ENCODE results near the gene NMNAT2. TPM values are rescaled to one million over a fixed set of nuclear protein-coding genes. Genes with fewer than 3 reads are reported as not detected.

NMNAT2 gene
- total and polyA plus RNA-seq, 2 of the 8 experiments (the other 6 are each of a cell fraction or from before 2014, with no cell fraction given) = 6.5 to 20.9 TPM

DNA sequence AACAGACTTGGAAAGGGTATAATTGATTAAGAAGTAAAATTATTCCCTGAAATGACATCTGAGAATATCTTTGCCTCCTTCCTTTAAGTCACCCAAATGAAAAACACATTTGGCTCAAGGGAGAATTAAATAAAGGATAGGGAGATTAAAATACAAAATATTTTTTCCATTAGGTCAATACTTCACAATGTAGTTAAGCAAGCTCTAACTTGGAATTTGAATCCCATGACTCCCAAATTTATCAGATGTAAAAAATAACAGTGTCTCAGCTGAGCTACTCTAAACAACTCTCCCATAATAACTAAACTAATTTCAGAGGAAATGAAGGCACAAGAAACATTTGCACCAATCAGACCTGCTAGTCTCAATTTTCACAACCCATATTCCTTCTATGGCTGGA lies 6.5 kb upstream of the NMNAT2 start:
- Histone ChIP-seq H3K79me2 (ENCODE audit: control insufficient read depth in 1 of 2, insufficient read depth in 2 of 2, low read length in 2 of 2) (no peaks in the 10 kb centered on the region), H3K56ac (replicated peaks; ENCODE audit: insufficient read length, low read depth, low read length) (no peak overlapping the region), H2BK120ac (replicated peaks; ENCODE audit: low read depth, low read length) (no peak overlapping the region), H2BK15ac (ENCODE audit: low read length) (no peak overlapping the region), H3K4me2 (ENCODE audit: insufficient read depth in 1 of 2, low read depth in 2 of 2, low read length in 2 of 2) (no peak overlapping the region), H4K20me1 (replicated peaks in 1 of 2; ENCODE audit: control insufficient read depth in 1 of 2, insufficient read depth in 2 of 2, low read length in 2 of 2) (no peaks in the 10 kb centered on the region), H3K79me1 (ENCODE audit: low read depth, low read length) (no peaks in the 10 kb centered on the region), H3K14ac (ENCODE audit: insufficient read length) (no peak overlapping the region), H4K8ac (ENCODE audit: extremely low read depth, insufficient read depth, low read length) (no peak overlapping the region), H3K23me2 (ENCODE audit: low read depth, low read length) (no peaks in the 10 kb centered on the region), H2BK20ac (ENCODE audit: low read length) (no peak overlapping the region), H2BK12ac (ENCODE audit: low read depth, low read length) (no peak overlapping the region), H3K36me3 (ENCODE audit: control insufficient read depth in 2 of 4, insufficient read depth in 4 of 4, low read length in 3 of 4) (peaks cover 0 to 3% (median 0%) of the 10 kb centered on the region in 4 experiments; a peak in 1 of 8 replicates), H3K4ac (replicated peaks; ENCODE audit: insufficient read length, low read depth, low read length) (no peak overlapping the region), H4K91ac (replicated peaks; ENCODE audit: insufficient read length, low read length) (no peak overlapping the region), H3K23ac (ENCODE audit: insufficient read length) (no peak overlapping the region), H4K5ac (ENCODE audit: insufficient read length, low read depth, low read length) (no peak overlapping the region), H2AFZ (ENCODE audit: low read length) (no peak overlapping the region), H3K9ac (replicated peaks in 1 of 4; ENCODE audit: extremely low read depth in 1 of 4, low read depth in 3 of 4, low read length in 3 of 4) (no peak overlapping the region), H3K27me3 (replicated peaks in 1 of 4; ENCODE audit: control insufficient read depth in 3 of 4, extremely low read depth in 1 of 4, insufficient read depth in 3 of 4, low read length in 3 of 4) (0 out of 7 replicates have a peak, but pooled peaks cover 0 to 2% (median 0%) of the 10 kb centered on the region in 4 experiments), H3K27ac (ENCODE audit: low read depth, low read length) (no peak overlapping the region), H2AK5ac (ENCODE audit: low read depth, low read length) (no peak overlapping the region), H3K18ac (ENCODE audit: extremely low read depth, low read length) (no peak overlapping the region), H3K4me1 (replicated peaks in 1 of 4; ENCODE audit: control insufficient read depth in 3 of 4, insufficient read depth in 4 of 4, low read length in 3 of 4) (peaks cover 0 to 2% (median 0%) of the 10 kb centered on the region in 4 experiments; a peak in 1 of 7 replicates), H2BK5ac (ENCODE audit: low read depth, low read length) (no peak overlapping the region), H3K9me3 (ENCODE audit: insufficient read depth in 2 of 2, low read depth in 1 of 2, low read length in 1 of 2) (peaks cover 0 to 9% of the 10 kb centered on the region in 2 experiments; a peak in 3 of 4 replicates), H3K4me3 (ENCODE audit: extremely low read depth in 1 of 4, insufficient read depth in 2 of 4, low read depth in 3 of 4, low read length in 4 of 4) (no peak overlapping the region)
- TF ChIP-seq, protein P1, sequence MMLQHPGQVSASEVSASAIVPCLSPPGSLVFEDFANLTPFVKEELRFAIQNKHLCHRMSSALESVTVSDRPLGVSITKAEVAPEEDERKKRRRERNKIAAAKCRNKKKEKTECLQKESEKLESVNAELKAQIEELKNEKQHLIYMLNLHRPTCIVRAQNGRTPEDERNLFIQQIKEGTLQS (IDR thresholded peaks at IDR 0.05; ENCODE audit: insufficient read depth, low read depth, low read length) = no peak
- no peak for TF ChIP-seq SP2 (IDR thresholded peaks at IDR 0.05; ENCODE audit: low read length)
- TF ChIP-seq RNF2 (IDR thresholded peaks at IDR 0.05; ENCODE audit: borderline replicate concordance, low read depth, low read length, missing control alignments, poor library complexity, severe bottlenecking) = no peak
- no peak for TF ChIP-seq JUN (IDR thresholded peaks at IDR 0.05; ENCODE audit: low read depth, low read length)
- no peak for TF ChIP-seq SP4 (IDR thresholded peaks at IDR 0.05; ENCODE audit: low read length)
- no peak for TF ChIP-seq JUND (IDR thresholded peaks at IDR 0.05; ENCODE audit: low read length)
- TF ChIP-seq SP1 (IDR thresholded peaks at IDR 0.05; ENCODE audit: low read depth, low read length) = no peak
- no peak for TF ChIP-seq CHD1 (IDR thresholded peaks at IDR 0.05; ENCODE audit: low read depth, low read length)
- no peak for TF ChIP-seq KDM4A (IDR thresholded peaks at IDR 0.05; ENCODE audit: low read depth, low read length, severe bottlenecking)
- no peak for TF ChIP-seq TAF1 (IDR thresholded peaks at IDR 0.05; ENCODE audit: low read depth, low read length)
- TF ChIP-seq POLR2A (IDR thresholded peaks at IDR 0.05; ENCODE audit: control extremely low read depth in 1 of 2, low read depth in 2 of 2, low read length in 2 of 2) = no peak
- no peak for TF ChIP-seq EGR1 (IDR thresholded peaks at IDR 0.05; ENCODE audit: borderline replicate concordance, low read depth, low read length)
- no peak for TF ChIP-seq SRF (IDR thresholded peaks at IDR 0.05; ENCODE audit: low read depth, low read length)
- no peak for TF ChIP-seq GABPA (IDR thresholded peaks at IDR 0.05; ENCODE audit: borderline replicate concordance, insufficient read depth, low read length)
- TF ChIP-seq SAP30 (IDR thresholded peaks at IDR 0.05; ENCODE audit: insufficient read depth, insufficient replicate concordance, low read length) = no peak
- no peak for TF ChIP-seq CEBPB (IDR thresholded peaks at IDR 0.05; ENCODE audit: low read depth, low read length)
- FAIRE-seq (no peak), DNase-seq (ENCODE audit: low read depth in 1 of 2, low spot score in 2 of 2) (no peak)
- POLR2A ChIA-PET (ENCODE audit: partially characterized antibody) = no interaction called here
- CTCF ChIA-PET (ENCODE audit: partially characterized antibody) = interaction anchor here (1.4 kb wide), 1 partner anchor 197 kb away, joined by 3 read pairs; no protein-coding TSS in a partner anchor
